HG03045 (cell line): ENCODE data around the gene MDFIC.
A peak's percentile ranks its signal among the peaks of the same experiment; 100 is the strongest.

Experiments used
- ATAC-seq: cut with Tn5 transposase; IDR thresholded peaks from one replicate; pipeline ENCODE4 v1.9.1; 2021; ENCODE audit warnings: mild to moderate bottlenecking, moderate library complexity; ENCODE audit not compliant: unreplicated experiment

MDFIC gene

GRCh38 chr7:114924038-114924712 lies 2.3 kb downstream of the MDFIC start:
- ATAC-seq = no peak

GRCh38 chr7:114925434-114925833 lies 3.5 kb downstream of the MDFIC start:
- no peak for ATAC-seq

- ATAC-seq = no peak
Observed at GRCh38 chr7:114928060-114928459, 6.2 kb downstream of the MDFIC start.

- ATAC-seq = no peak
Observed at GRCh38 chr7:114929570-114929969, 7.7 kb downstream of the MDFIC start.

GRCh38 chr7:114930107-114930661 lies 8.3 kb downstream of the MDFIC start:
- ATAC-seq = no peak

- ATAC-seq = peak; percentile 35
Observed at GRCh38 chr7:114930829-114931655, 9.1 kb downstream of the MDFIC start.

GRCh38 chr7:114931656-114932011 lies 9.7 kb downstream of the MDFIC start:
- ATAC-seq = peak; percentile 80

GRCh38 chr7:114932991-114933390 lies 11.1 kb downstream of the MDFIC start:
- no peak for ATAC-seq

GRCh38 chr7:114933658-114934057 lies 11.8 kb downstream of the MDFIC start:
- ATAC-seq = no peak

GRCh38 chr7:114934086-114934485 lies 12.2 kb downstream of the MDFIC start:
- no peak for ATAC-seq

GRCh38 chr7:114934713-114935112 lies 12.8 kb downstream of the MDFIC start:
- no peak for ATAC-seq

- ATAC-seq = no peak
Observed at GRCh38 chr7:114936471-114936870, 14.6 kb downstream of the MDFIC start.

- no peak for ATAC-seq
Observed at GRCh38 chr7:114937446-114937845, 15.6 kb downstream of the MDFIC start.

- ATAC-seq = no peak
Observed at GRCh38 chr7:114938785-114939184, 16.9 kb downstream of the MDFIC start.

GRCh38 chr7:114939484-114940097 lies 17.7 kb downstream of the MDFIC start:
- ATAC-seq = no peak

GRCh38 chr7:114940220-114940619 lies 18.3 kb downstream of the MDFIC start:
- no peak for ATAC-seq

GRCh38 chr7:114941692-114942091 lies 19.8 kb downstream of the MDFIC start:
- ATAC-seq = no peak

- no peak for ATAC-seq
Observed at GRCh38 chr7:114942446-114943175, 20.7 kb downstream of the MDFIC start.

GRCh38 chr7:114943530-114943929 lies 21.6 kb downstream of the MDFIC start:
- ATAC-seq = no peak

GRCh38 chr7:114943953-114944744 lies 22.3 kb downstream of the MDFIC start:
- ATAC-seq = no peak
